D721Med (cell line): ENCODE measurements around the gene ZNF407.
A peak's percentile ranks its signal among the peaks of the same experiment; 100 is the strongest.

Experiments used
- DNase-seq: peaks from one replicate; pipeline ENCODE4 v3.0.0; 2011; ENCODE audit warnings: low spot score; ENCODE audit not compliant: insufficient read length
- FAIRE-seq: peaks from 2 replicates; lab custom pipeline; 2011; peaks lifted over from hg19 to GRCh38; lab: Jason Lieb, UNC
- TF ChIP-seq, protein P1 (sequence below): IDR thresholded peaks from 2 replicates; pipeline ENCODE4 v1.5.1; 2012; ENCODE audit warnings: mild to moderate bottlenecking, control low read depth; ENCODE audit not compliant: insufficient read depth; ENCODE audit errors: missing control alignments

The ZNF407 gene

GRCh38 chr18:74873629-74874028 lies 276.0 kb downstream of the ZNF407 start:
- FAIRE-seq (no peak), DNase-seq (no peak)
- TF ChIP-seq, protein P1, sequence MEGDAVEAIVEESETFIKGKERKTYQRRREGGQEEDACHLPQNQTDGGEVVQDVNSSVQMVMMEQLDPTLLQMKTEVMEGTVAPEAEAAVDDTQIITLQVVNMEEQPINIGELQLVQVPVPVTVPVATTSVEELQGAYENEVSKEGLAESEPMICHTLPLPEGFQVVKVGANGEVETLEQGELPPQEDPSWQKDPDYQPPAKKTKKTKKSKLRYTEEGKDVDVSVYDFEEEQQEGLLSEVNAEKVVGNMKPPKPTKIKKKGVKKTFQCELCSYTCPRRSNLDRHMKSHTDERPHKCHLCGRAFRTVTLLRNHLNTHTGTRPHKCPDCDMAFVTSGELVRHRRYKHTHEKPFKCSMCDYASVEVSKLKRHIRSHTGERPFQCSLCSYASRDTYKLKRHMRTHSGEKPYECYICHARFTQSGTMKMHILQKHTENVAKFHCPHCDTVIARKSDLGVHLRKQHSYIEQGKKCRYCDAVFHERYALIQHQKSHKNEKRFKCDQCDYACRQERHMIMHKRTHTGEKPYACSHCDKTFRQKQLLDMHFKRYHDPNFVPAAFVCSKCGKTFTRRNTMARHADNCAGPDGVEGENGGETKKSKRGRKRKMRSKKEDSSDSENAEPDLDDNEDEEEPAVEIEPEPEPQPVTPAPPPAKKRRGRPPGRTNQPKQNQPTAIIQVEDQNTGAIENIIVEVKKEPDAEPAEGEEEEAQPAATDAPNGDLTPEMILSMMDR = no peak

- no peak for FAIRE-seq
- TF ChIP-seq, protein P1 = no peak
- no peak for DNase-seq
Measured at GRCh38 chr18:74874351-74874750, 276.7 kb downstream of the ZNF407 start.

- TF ChIP-seq, protein P1 = no peak
- no peak for FAIRE-seq
- DNase-seq = no peak
Measured at GRCh38 chr18:74876630-74877243, 279.1 kb downstream of the ZNF407 start.

- TF ChIP-seq, protein P1 = no peak
- no peak for FAIRE-seq
- DNase-seq = no peak
Measured at GRCh38 chr18:74878267-74878666, 280.6 kb downstream of the ZNF407 start.

- FAIRE-seq (peak; percentile 25), DNase-seq (no peak)
- TF ChIP-seq, protein P1 = no peak
Measured at GRCh38 chr18:74880706-74881278, 283.1 kb downstream of the ZNF407 start.

DNA sequence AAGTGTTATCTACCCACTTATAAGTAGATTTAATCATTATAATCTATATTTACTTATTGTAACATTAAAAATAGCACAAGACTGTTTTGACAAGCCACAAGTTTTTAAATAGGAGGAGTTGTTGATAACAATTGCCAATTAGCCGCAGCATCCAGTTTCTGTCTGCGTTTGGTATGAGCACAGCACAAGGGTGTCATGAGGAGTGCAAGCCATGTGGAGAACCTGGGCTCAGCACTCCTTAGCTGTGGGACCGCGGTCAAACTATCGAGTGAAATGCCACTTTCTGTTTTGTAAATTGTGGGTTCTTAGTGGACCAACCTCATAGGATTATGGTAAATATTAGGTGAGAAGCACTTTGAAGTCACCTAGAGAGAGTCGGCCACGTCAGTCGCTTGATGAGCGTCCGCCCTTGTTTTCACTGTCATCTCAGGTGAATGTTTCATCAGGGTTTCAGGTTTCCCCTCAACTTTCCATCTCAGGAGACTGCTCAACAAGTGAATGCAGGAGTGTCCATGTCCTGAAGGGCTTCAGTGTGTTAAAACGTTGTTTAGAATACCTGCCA lies 294.5 kb downstream of the ZNF407 start:
- TF ChIP-seq, protein P1 = no peak
- DNase-seq (no peak), FAIRE-seq (peak; percentile 85)

GRCh38 chr18:74895686-74896085 lies 298.0 kb downstream of the ZNF407 start:
- DNase-seq (no peak), FAIRE-seq (no peak)
- TF ChIP-seq, protein P1 = no peak
